Hair follicle dermal papilla cell (primary cell): ENCODE measurements around the gene STYXL1. TPM values are rescaled to one million over a fixed set of nuclear protein-coding genes. Genes with fewer than 3 reads are reported as not detected.

ENCODE experiments used
- small RNA-seq: library from RNA; depleted of rRNA; stranded (forward); fragments of <200 nt; gene quantifications from one replicate; pipeline ENCODE3, GENCODE V24; 2012
- total RNA-seq: library from RNA; depleted of rRNA; stranded (reverse); fragments of >200 nt; gene quantifications from 2 replicates; pipeline ENCODE4 v1.2.3, GENCODE V29; 2012

Gene STYXL1, protein sequence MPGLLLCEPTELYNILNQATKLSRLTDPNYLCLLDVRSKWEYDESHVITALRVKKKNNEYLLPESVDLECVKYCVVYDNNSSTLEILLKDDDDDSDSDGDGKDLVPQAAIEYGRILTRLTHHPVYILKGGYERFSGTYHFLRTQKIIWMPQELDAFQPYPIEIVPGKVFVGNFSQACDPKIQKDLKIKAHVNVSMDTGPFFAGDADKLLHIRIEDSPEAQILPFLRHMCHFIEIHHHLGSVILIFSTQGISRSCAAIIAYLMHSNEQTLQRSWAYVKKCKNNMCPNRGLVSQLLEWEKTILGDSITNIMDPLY
- 28.2 and 37.0 TPM in 2 replicates for total RNA-seq

DNA sequence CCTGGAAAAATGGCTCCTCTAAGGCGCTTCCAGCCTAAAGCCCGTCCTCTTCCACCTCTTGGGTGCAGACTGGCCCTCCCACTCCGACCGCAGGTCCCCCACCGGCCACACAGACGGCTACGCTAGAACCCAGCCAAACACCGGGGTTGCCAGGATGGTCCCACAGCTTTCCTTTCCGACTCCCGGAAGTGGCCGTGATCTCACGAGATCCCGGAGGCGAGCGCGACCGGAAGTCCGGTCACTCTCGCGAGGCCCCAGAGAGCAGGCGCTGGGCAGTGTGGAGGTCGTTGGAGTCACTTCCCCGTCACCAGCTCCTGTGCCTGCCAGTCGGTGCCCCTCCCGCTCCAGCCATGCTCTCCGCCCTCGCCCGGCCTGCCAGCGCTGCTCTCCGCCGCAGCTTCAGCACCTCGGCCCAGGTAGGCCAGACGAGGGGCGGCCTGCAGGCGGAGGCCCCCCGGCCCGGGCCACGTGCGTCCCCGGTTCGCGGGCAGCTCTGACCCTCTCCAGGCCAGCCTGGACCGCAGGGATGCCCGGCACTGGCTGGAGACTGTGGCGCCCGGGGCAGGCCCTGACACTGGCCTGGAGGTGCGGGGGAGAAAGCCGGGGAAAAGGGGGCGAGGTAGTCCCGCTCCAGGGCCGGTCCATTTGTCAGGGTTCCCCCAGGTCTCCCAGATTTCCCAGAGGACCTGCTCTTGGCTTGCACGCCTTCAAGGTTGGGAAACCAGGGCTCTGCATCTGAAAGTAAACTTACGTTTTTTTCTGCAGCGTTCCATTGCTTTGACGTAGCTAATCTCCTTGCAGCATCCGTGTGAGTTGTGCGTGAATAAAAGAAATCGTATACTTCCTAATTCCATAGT is at the start of gene STYXL1, which contains the start of gene MDH2:
STYXL1 (minus strand) TSS at position 190 of the 857 bp plus-strand sequence. CDS start 17,477 bp downstream, outside the sequence.
MDH2 (plus strand) TSS at position 296 of the 857 bp plus-strand sequence; CDS start at position 351, 55 bp downstream.

DNA sequence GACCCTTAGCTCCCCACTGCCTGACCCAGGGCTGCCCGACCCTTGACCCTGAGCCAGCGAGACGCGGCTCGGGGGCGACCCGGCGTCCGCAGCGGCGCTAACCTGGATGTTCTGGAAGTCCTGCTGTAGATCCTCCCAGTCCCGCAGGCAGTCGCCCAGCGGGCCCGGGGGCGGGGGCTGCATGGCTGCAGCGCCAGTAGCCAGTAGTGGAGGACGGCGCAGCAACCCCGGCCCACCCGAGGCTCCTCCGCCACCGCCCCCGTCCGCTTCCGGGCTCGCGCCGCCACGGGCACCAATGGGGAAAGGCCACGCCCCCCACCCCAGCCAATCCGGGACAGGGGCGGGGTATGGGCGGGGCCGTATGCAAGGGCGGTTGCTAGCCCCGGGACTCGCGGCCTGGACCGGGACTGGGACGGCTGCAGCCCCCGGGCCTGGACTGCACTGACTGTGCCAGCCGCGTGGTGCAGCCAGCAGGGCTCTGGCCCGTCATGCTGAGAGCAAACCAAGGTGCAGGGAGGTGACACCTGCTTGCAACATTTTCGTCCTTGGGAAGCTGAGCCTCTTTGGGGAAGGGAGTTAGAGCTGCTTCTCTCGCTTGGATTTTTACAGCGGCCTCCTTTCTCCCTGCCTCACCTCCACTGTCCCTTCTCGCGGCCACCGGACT is 53.3 kb downstream of the STYXL1 start, which contains the start of gene TMEM120A:
TMEM120A (minus strand) TSS at position 208 of the 664 bp plus-strand sequence; CDS start at position 183, 25 bp downstream.

Small RNAs within 50 kb of the gene (small RNA-seq; reads per million reads assigned to genes)
- gene RNU6-863P = not detected

Other genes starting within 250 kb of the STYXL1 start
- not detected in 2 replicates for gene CCL24, start 234.2 kb downstream of the STYXL1 start, total RNA-seq
- 28.7 and 31.0 TPM in 2 replicates for gene RHBDD2, start 169.0 kb downstream of the STYXL1 start, total RNA-seq
- 83.3 and 114 TPM in 2 replicates for gene POR, start 132.8 kb downstream of the STYXL1 start, total RNA-seq
- 21.4 and 29.8 TPM in 2 replicates for gene TMEM120A, start 53.4 kb downstream of the STYXL1 start, total RNA-seq
- gene MDH2, start 106 bp upstream of the STYXL1 start, total RNA-seq = 36.5 and 43.1 TPM in 2 replicates
- 0.85 and 1.9 TPM in 2 replicates for gene SRRM3, start 153.9 kb upstream of the STYXL1 start, total RNA-seq